HuH-7 (cell line): Measurements from ENCODE around the gene FRMD5.
"Not testable (repeated sequence)": the region's sequence is repeated elsewhere in the genome, so short reads cannot be mapped to it uniquely, and the experiment has no call there.

Source experiments
- DNase-seq: peaks from one replicate; pipeline ENCODE4 v3.0.0; 2011; ENCODE audit warnings: low spot score

The FRMD5 gene

DNA sequence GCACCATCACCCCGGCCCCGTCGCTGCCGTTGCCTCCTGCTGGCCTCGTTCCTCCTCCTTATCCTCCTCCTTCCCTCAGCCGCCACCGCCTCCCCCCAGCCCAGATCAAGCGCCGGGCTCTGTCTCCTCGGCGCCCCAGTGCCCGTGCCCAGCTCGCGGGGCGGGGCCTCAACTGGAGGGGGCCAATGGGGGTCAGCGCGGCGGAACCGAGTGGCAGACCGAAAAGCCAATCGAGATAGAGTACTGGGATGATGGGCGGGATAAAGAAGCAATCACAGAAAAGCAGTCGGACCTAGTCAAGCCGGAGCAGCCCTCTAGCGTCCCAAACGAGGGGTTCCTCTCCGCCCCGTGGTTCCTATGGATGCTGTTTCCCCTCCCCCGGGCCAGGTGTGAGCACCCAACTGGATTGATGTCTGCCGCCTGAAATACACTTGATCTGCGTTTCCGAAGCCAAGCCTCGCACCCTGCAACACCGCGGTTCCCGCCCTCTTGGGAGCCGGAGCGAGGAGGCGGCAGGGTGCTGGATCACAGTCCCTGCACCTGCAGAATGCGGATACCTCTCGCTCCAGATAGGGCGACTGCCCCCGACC is at the start of gene FRMD5:
FRMD5 (minus strand) TSS at position 121 of the 590 bp plus-strand sequence.
- peak; percentile 54 for DNase-seq

DNA sequence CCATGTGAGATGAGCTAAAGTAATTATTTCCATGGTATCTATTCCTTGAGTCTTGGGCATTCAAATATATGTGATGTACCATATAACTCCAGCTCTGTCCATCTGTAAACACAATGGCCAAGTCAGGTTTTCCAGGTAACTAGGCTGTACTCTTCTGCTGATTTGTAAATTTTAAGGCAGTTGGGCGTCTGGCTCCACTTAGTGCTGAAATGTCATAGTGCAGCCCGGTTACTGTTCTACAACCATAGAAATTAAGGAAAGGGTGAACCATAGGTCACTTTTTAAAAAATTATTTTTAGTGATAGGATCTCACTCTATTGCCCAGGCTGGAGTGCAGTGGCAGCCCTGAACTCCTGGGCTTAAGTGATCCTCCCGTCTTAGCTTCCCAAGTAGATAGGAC is 48.8 kb upstream of the FRMD5 start:
- DNase-seq = no peak

DNA sequence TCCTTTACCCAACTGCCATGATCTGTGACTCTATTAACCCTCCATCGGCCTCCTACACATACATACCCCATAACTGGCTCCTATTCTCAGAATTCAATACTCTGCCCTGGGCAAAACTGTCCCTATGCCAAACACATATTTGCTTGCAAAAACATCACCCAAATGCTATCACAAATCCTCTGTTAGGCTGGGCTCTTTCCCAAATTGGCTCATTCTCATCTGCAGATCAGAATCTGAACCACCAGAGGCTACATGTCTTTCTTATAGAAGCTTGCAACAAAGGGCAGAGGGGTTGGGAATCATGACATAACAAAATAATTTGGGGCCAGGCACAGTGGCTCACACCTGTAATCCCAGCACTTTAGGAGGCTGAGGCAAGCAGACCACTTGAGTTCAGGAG is 48.1 kb upstream of the FRMD5 start:
- no peak for DNase-seq

DNA sequence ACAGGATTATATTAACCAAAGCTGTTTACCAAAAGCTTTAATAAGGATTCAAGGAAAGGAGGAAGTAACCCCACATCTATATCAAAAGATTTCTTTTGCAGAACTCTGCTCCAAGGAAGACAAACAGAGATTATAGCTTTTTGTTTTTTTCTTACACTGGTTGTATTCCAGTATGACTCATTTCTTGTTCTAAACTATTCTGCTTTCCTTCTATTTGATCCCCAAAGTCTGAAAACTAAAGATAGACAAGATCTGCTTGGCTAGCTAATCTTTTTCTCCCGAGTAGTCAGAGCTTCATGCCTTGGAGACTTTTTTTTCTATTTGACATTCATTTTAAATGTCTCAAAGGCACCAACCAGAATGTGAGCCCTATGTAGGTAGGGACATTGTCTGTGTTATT is 36.8 kb upstream of the FRMD5 start:
- DNase-seq = no peak

DNA sequence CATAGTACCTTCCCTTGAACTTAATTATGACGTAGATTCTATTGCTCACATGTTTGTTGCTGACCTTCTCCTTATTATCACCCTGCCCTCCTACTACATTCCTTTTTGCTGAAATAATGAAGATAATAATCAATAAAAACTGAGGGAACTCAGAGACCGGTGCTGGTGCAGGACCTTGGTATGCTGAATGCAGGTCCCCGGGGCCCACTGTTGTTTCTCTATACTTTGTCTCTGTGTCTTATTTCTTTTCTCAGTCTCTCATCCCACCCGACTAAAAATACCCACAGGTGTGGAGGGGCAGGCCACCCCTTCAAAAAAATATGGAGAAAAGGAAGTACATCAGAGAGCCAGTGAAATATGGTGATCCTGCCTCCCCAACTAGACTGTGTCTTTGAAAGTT is 34.2 kb upstream of the FRMD5 start:
- DNase-seq = not testable (repeated sequence)

- no peak for DNase-seq
Observed at GRCh38 chr15:44227584-44227983, 32.5 kb upstream of the FRMD5 start.

DNA sequence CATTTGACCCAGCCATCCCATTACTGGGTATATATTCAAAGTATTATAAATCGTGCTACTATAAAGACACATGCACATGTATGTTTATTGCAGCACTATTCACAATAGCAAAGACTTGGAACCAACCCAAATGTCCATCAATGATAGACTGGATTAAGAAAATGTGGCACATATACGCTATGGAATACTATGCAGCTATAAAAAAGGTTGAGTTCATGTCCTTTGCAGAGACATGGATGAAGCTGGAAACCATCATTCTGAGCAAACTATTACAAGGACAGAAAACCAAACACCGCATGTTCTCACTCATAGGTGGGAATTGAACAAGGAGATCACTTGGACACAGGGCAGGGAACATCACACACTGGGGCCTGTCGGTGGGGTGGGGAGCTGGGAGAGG is 31.9 kb upstream of the FRMD5 start:
- DNase-seq = not testable (repeated sequence)

GRCh38 chr15:44222478-44222877 is 27.4 kb upstream of the FRMD5 start:
- no peak for DNase-seq

GRCh38 chr15:44219073-44219472 is 24.0 kb upstream of the FRMD5 start:
- DNase-seq = no peak

GRCh38 chr15:44216958-44217357 is 21.9 kb upstream of the FRMD5 start:
- DNase-seq = no peak

- no peak for DNase-seq
Observed at GRCh38 chr15:44215594-44215993, 20.5 kb upstream of the FRMD5 start.

- DNase-seq = no peak
Observed at GRCh38 chr15:44208956-44209355, 13.9 kb upstream of the FRMD5 start.

DNA sequence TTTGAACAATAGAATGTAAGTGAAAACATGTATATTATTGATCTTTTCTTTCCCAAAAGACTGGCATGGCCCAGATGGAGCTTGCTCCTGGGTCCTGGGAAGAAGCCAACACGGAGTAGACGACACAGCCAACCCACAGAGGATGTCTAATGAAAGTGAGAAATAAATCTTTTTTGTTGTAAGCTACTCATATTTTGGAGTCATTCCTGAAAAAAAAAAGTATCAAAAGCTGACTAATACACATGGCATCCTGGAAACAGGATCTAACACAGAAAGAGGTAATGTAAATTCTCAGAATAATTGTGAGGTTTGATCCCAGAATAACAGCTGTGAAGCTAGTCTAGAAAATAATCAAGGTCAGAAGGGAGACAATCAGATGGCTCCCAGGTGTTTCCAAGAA is 12.6 kb upstream of the FRMD5 start:
- DNase-seq = no peak

DNA sequence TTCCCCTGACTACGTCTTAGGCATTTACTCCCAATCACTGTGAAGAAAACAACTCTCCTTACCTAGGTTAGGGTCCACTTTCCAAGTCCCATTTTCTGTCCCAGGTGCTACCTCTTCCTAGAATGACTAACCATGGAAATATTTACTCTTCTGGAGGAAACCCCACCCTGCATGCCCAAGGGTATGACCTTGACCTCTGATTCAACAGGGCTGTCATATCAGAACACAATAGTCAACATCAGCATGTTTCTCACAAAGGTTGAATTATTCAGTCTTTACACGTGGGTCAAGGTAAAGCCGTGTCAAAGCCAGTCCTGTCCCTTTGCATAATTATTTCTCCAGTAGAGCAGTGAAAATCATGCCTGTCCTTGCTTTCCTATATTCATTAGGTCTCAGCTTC is 4.3 kb upstream of the FRMD5 start:
- DNase-seq = no peak

DNA sequence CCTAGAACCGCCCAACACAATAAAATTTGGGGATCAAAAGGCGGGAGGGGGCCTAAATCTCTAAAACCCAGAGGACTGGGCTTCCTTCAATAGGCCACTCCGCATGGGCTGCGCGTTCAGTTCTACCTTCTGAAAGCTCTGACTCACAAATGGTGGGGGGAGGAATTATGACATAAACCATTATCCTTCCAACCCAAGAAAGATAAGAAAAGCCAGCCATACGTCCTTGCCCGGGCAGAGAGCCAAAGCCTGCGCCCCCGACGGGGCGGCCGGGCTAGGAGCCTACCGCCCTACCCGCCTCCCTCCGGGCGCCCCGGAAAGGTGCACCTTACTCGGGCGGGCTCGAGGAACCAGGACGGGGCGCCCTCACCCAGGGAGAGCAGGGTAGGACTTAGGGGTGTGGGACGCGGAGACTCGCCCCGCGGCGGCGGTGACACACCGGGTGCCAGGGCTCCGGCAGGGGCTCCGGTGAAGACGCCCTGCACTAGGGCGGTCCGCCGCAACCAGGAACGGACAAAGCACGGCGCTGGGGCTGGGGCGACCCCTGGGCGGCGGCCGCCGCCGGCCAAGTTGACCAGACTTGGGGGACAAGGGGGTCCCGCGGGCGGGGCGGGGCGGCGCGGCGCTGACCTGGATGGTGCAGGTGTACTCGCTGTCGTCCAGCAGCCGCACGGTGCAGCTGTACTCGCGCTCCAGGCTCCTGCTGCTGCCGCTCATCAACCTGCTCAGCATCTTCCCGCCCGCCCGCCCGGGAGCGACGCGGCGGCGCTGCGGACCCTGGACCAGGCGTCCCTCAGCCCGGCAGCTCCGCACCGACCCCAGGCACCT is 534 bp downstream of the FRMD5 start:
- no peak for DNase-seq

- DNase-seq = no peak
Observed at GRCh38 chr15:44193651-44194322, 1.3 kb downstream of the FRMD5 start.

- DNase-seq = no peak
Observed at GRCh38 chr15:44188795-44189194, 6.3 kb downstream of the FRMD5 start.

GRCh38 chr15:44186705-44187104 is 8.4 kb downstream of the FRMD5 start:
- DNase-seq = no peak

GRCh38 chr15:44183363-44183762 is 11.7 kb downstream of the FRMD5 start:
- no peak for DNase-seq

GRCh38 chr15:44181410-44181809 is 13.7 kb downstream of the FRMD5 start:
- DNase-seq = no peak

DNA sequence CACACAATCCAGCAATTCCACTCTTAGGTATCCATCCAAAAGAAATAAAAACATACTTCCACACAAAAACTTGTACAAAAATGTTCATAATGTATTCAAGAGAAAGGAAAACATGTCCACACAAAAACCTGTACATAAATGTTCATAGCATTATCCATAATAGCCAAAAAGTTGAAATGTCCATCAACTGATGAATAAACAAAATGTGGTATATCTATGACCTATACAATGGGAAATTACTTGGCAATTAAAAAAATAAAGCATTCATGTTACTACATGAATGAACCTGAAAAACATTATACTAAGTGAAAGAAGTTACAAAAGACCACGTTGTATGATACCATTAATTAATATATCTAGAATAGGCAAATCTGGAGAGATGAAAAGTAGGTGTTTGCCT is 17.9 kb downstream of the FRMD5 start:
- DNase-seq = no peak

- no peak for DNase-seq
Observed at GRCh38 chr15:44173813-44174212, 21.3 kb downstream of the FRMD5 start.

- no peak for DNase-seq
Observed at GRCh38 chr15:44163370-44163769, 31.7 kb downstream of the FRMD5 start.
